ENCODE results near the gene FASN. TPM values are rescaled to one million over a fixed set of nuclear protein-coding genes. Genes with fewer than 3 reads are reported as not detected.

FASN gene
- polyA plus RNA-seq, 2 of the 4 experiments (the other 2 are of a cell fraction) = 12.9 to 169 TPM

GRCh38 chr17:82105882-82106687, 8.0 kb upstream of the FASN start:
- H3K27ac ChIP-seq = peak overlapping the region; percentile 54 to 73
- DNase-seq (ENCODE audit: low read depth in 1 of 2, low spot score in 1 of 2) (peak; percentile 82 to 88), FAIRE-seq (no peak), ATAC-seq (peak; percentile 77 to 87)
- peaks cover 53% of the 10 kb centered on the region for H3K4me1 ChIP-seq
- 0 out of 5 replicates have a peak, but pooled peaks of 1 of the 2 experiments have one; percentile 15 for TF ChIP-seq RAD21 (conservative IDR thresholded peaks at IDR 0.05 in 1 of 2, IDR thresholded peaks at IDR 0.05 in 1 of 2)
- TF ChIP-seq ZNF302 (CRISPR knock-in tag; IDR thresholded peaks at IDR 0.05) = no peak
- TF ChIP-seq RNF2 (IDR thresholded peaks at IDR 0.05; ENCODE audit: borderline replicate concordance, low read depth) = no peak
- TF ChIP-seq POLR2A (IDR thresholded peaks at IDR 0.05; ENCODE audit: low read length) = peak; percentile 60
- no peak for TF ChIP-seq ZC3H11A (IDR thresholded peaks at IDR 0.05)
- TF ChIP-seq EHMT2 (IDR thresholded peaks at IDR 0.05; ENCODE audit: low read depth) = no peak
- no peak for TF ChIP-seq KDM1A (IDR thresholded peaks at IDR 0.05; ENCODE audit: low read depth)
- no peak for TF ChIP-seq ELK1 (IDR thresholded peaks at IDR 0.05; ENCODE audit: low read depth, low read length)
- TF ChIP-seq JUN (IDR thresholded peaks at IDR 0.05) = peak in 1 of 2 experiments; percentile 15; a peak in 1 of 5 replicates
- no peak for TF ChIP-seq SREBF2 (IDR thresholded peaks at IDR 0.05)
- H3K4me2 ChIP-seq = peak overlapping the region; percentile 48
- CTCF ChIA-PET = interaction anchor here (0.5 to 4.2 kb wide), 17 partner anchors 9 to 212 kb away, joined by 3 to 35 read pairs (median 3); no protein-coding TSS in a partner anchor
- H3K4me3 ChIP-seq = no peak overlapping the region
- 50% methylated on average over 24 of the region's 24 CpGs for WGBS (ENCODE audit: missing lambda C conversion rate)
- POLR2A ChIA-PET = interaction anchor here (1.7 kb wide), 1 partner anchor 8 kb away, joined by 10 read pairs; the partner anchor contains the start of gene FASN
- H3K9me3 ChIP-seq = no peaks in the 10 kb centered on the region

DNA sequence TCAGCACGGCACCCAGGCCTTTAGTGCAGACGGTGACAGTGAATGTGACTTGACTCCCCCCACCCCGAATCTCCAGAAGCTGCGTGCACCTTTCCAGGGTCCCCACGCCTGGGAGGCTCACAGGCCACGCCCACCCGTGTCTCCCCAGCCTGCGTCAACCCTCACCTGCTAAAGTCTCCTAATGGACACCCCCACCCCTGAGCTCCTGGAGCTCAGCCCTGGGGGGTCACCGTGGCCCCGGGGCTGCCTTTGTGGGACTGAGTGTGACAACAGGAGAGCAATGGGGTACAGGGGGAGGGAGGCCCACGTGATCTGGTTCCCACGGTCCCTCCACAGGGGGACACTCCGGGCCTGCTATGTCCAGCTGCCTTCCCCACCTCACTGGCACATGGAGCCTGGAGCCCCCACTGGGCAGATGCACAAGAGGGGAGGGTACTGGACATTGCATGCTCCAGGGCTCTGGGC, 7.4 kb upstream of the FASN start:
- DNase-seq (ENCODE audit: low read depth in 1 of 2, low spot score in 1 of 2) (no peak), FAIRE-seq (no peak), ATAC-seq (no peak)
- TF ChIP-seq EP300 (IDR thresholded peaks at IDR 0.05) (no peak), CEBPB (IDR thresholded peaks at IDR 0.05) (no peak), BCL3 (IDR thresholded peaks at IDR 0.05) (no peak), ZFP36 (IDR thresholded peaks at IDR 0.05; ENCODE audit: borderline replicate concordance, partially characterized antibody) (no peak), POLR2AphosphoS2 (conservative IDR thresholded peaks at IDR 0.05; ENCODE audit: low read length) (0 out of 2 replicates have a peak, but pooled peaks have one; percentile 29), RNF2 (IDR thresholded peaks at IDR 0.05; ENCODE audit: borderline replicate concordance, low read depth) (no peak)
- TF ChIP-seq, protein P1, sequence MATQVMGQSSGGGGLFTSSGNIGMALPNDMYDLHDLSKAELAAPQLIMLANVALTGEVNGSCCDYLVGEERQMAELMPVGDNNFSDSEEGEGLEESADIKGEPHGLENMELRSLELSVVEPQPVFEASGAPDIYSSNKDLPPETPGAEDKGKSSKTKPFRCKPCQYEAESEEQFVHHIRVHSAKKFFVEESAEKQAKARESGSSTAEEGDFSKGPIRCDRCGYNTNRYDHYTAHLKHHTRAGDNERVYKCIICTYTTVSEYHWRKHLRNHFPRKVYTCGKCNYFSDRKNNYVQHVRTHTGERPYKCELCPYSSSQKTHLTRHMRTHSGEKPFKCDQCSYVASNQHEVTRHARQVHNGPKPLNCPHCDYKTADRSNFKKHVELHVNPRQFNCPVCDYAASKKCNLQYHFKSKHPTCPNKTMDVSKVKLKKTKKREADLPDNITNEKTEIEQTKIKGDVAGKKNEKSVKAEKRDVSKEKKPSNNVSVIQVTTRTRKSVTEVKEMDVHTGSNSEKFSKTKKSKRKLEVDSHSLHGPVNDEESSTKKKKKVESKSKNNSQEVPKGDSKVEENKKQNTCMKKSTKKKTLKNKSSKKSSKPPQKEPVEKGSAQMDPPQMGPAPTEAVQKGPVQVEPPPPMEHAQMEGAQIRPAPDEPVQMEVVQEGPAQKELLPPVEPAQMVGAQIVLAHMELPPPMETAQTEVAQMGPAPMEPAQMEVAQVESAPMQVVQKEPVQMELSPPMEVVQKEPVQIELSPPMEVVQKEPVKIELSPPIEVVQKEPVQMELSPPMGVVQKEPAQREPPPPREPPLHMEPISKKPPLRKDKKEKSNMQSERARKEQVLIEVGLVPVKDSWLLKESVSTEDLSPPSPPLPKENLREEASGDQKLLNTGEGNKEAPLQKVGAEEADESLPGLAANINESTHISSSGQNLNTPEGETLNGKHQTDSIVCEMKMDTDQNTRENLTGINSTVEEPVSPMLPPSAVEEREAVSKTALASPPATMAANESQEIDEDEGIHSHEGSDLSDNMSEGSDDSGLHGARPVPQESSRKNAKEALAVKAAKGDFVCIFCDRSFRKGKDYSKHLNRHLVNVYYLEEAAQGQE (IDR thresholded peaks at IDR 0.05) = no peak
- ChIA-PET CTCF (interaction anchor here (0.5 to 4.2 kb wide), 14 partner anchors 9 to 211 kb away, joined by 3 to 35 read pairs (median 4); no protein-coding TSS in a partner anchor), POLR2A (interaction anchor here (1.7 kb wide), 1 partner anchor 7 kb away, joined by 10 read pairs; the partner anchor contains the start of gene FASN)
- WGBS (ENCODE audit: missing lambda C conversion rate) = 90% methylated on average over 8 of the region's 13 CpGs
- peak overlapping the region; percentile 48 for H3K4me2 ChIP-seq
- H3K4me3 ChIP-seq = no peak overlapping the region
- peaks cover 54% of the 10 kb centered on the region for H3K4me1 ChIP-seq
- H3K27ac ChIP-seq = peak overlapping the region; percentile 54 to 73; a peak in 4 of 6 replicates
- H3K9me3 ChIP-seq = no peaks in the 10 kb centered on the region

All from A549 (cell line).